OCI-M2 (cell line): ENCODE measurements around the gene SHROOM3.

Experiments
- DNase-seq: peaks from one replicate; lab custom pipeline; 2025; ENCODE audit not compliant: unreplicated experiment; lab: John Stamatoyannopoulos, UW

Gene SHROOM3

DNA sequence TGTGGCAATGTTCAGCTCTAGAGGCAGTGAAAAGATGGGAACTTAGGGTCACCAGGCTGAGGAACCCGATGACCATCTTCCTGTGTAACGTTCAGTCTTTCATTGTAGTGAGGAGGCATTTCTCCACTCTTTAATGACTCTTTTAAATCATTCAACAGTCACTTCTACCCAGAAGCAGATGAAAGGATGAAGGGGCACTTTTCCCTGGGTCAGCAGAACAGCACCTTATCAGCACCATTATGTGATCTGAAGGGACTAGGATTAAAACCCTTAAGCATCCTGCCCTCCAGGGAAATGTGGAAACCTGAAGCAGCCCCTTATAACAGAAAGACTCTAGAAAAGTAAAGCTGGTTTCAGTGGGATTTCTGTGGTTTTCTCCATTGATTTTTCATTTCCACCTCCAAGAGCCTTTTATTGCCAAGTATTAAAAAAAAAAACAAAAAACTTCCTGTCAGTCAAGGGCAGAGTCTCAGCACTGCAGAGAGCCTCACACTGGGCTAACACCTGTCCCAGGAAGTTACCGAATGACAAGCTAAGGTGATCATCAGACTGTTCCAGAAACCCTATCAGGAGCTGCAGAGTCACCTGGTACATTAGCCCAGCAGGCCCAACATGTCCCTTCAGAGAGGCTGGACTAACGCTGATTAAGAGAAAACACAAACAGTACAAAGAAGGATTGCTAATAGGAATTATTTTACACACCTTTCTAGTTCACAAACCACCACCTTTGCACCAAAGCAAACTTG, 185.9 kb downstream of the SHROOM3 start:
- no peak for DNase-seq

DNA sequence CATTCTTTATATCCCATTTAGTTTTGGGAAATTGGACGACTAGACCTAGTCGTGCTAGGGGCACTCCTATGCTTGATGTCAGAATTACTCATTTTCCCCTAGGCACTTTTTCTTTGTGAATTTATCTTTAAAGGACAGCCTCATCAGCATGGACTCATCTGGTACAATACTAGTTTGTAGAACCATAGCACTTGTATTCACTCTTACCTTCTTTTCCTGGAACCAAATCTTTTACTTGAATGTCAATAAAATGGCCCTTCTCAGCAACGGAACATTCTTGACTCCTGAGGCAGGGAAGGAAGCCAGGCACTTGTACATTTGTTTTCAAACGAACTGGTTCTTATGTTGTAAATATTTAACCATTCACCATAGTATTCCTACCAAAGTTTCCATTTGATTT, 187.1 kb downstream of the SHROOM3 start:
- no peak for DNase-seq

DNA sequence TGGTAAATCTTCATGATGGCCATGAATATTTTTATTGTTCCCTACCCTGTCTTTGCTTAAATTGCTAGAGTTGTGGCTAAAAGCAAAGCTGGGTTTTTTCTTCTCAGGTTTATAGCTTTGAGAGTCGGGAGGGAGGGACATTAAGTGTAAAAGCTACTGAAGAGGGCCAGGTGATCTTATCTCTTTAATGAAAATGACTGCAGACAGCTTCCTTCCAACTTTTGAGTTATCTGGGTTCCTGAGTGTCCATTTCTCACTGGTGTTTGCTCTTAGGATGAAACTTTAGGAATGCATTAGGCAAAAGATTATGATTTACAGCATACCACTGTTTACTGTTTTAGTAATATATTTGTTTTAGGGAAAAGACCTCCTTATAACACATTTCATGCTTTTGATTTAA, 187.7 kb downstream of the SHROOM3 start:
- DNase-seq: no peak

DNA sequence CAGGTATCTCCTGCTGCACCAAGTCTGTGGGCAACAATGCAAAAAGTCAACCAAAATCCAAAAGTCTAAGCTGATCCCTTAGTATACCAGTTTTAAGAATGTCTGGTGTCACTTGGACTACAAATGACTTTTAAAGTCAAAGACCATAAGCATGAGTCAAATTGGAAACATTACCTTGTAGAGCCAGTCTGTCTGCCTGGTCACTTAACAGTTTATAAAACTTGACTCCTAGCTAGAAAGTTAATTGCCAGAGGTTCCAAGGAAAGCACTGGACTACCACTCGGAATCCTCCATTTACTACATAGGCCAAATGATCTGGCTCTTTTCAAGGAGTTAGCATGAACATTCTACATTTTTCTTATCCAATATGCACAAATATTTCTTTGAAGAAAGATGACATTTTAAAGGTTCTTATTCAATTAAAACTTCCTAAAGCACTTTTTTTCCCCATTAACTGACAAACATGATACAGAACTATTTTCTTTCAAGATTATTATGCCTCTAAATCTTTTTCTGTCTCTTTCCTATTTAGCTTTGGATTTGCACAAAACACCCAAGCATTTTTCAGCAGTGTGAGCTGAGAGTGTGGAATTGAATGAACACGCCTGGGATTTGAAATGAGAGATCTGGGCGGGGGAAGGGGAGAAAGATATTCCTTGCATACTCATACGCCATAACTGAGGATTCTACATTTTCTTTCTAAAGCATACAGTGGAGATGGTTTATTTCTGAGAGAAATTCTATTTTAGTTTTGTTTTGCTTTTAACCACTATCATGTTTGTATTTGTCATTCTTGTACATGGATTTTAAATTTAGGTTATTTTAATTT, 188.4 kb downstream of the SHROOM3 start:
- DNase-seq: no peak

DNA sequence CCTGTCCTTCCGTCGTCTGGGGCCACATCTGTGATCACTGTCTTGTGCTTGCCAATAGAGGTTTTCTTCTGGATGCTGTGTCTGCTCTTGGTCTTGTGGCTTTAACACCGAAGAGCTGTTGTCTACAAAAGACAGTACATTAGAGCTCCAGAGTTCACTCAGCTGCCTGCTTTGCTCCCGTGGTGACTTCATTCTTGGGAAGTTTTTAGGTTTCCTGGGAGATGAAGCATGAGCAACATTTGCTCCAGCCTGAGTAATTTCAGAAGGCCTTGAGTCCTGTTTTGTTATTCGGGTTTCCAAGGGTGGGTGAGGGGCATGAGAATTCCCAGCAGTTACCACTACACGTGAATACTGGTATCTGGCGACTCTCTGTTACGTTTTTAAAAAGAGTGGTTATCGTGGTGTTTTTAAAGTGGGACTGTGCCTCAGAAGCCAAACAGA, 189.2 kb downstream of the SHROOM3 start:
- DNase-seq: no peak

DNA sequence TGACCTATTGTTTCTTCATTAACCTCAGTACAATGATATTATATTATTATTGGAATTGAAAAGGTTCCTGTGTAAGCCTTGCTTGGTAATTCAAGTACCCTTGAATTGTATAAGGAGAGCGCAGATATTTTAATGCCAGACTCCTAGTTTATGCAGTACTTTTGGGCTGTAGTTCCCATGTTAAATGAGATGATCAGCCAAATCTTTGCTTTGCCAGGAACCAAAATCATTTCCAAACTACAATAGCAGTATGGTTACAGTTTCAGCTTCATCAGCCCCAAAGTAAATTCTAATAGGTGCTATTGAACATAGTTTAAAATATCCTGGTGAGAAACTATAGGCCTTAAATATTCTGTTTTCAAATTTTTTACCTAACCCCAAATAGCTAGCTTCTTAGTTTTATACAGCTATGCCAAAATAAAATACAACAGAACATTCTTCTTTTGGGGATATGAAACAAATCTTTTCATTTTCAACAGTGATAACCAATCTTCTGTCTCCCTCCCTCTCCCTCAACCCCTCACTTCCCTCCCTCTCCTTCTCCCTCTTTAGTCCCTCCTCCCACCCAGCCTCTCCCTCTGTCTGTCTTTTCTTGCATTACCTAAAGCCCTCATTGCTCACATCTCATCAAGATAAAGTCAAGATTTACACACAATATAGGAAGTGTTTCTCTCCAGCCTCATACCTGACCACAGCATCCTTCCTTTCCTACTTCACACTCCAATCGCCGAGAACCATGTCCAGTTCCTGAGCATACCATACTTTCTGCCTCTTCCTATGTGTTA, 190.1 kb downstream of the SHROOM3 start:
- no peak for DNase-seq

DNA sequence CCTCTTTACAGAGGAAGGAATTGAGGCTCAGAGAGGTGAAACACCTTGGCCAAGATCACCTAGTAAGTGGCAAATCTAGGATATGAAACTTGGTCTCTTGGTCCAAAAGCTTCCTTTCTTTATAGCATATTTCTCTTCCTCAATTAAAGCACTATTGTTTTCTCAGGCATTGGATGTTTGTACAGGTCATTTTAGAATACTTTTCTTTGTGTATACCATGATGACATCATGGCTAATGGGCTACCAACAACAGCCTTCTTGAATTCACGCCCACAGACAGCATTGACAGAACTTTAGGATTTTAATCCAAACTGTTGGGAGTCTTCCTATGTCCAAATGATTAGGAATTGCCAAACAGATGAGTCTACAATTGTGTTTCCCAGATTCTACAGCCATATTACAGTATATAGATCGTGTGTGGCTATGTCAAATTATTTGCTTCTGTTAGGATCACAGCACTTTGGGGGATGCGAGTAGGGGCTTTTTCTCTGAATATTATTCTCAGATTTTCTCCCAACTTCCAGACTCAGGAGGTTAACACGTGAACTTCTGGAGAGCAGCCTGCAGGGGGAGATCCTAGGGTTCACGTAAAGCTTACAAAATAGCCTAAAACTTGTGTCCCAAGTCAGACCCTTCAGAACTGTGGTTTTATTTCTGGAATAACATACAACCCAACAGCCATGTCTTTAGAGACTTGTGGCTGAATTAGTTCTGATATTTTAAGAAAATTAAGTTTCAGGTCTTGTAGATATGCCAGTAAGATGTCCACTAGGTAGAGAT, 191.8 kb downstream of the SHROOM3 start:
- DNase-seq: no peak

DNA sequence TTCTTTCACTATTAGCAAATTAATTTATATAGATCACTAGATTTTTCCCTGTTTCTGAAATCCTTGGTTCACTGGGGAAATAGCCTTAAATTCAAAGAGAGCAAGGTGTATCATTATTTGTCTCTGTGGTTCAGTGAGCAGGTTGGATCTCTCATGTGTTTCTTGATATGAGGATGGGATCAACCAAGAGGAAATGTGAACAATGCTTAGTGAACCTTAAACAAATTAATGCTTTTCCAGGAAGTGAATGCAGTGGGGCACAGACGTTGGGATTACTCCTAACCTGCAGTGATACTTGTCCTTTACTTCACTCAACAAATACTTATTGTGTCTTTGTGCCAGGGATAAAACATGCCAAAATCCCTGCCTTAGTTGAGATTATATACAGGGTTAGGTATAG, 193.2 kb downstream of the SHROOM3 start:
- DNase-seq: no peak

DNA sequence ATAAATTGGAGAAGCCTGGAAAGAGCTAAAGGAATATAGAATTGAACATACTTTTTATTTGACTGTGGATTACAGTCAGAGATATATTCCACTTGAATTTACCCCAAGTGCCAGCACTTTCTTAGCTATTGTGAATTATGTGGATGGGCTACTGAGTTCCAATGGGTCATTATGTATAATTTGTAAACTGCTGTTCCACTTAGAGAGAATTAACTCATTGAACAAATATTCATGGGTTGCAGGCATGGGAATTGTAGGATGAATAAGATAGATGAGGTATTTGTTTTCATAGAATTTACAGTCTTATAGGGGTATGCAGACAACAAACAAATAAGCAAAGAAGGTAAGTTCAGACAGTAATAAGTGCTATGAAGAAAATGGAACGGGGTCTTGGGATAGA, 195.7 kb downstream of the SHROOM3 start:
- no peak for DNase-seq

DNA sequence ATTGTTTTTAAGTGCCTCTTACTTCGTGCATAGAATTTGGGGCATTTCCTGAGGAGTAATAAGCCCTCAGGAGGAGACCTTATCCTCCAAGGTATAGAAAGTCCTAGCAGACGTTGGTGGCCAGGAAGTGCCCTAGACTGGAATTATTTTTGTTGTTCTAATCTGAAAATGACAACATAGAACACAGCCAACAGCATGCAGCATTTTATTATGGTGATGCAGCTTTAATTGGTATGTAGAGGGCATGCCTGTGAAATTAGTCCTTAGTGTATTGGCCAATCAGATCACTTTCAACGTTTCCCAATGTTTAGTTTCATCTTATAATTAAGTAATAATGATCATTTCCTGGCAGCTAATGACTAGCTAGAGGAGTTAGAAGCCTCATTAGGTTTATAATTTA, 199.2 kb downstream of the SHROOM3 start:
- no peak for DNase-seq

DNA sequence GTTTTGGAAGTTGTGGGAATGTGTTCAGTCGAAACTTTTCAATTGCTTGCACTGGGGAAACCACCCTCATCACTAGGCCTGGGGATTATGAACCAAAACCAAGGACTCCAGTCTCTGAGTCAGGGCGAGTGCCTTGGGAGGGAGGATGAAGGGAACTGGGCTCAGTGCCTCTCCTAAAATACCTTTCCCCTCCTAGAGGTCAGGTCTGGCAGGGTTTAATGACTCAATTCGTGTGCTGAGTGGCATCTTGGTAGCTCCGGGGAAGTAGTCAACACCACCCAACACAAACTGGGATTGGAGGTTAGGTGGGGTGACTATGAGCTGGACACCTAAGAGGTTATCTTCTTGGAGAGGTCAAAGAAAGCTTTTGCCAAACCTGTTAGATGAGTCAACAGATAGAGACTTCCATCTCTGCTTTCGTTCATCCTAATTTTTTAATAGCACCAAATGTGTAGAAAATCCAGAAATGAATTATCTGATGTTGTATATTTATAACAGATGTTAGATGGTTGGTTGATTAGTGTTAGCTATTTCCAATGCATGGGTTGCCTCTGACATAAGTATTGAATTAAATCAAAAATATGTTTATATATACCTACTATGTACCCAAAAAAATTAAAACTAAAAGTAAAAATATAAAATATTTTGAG, 202.8 kb downstream of the SHROOM3 start:
- DNase-seq: no peak

DNA sequence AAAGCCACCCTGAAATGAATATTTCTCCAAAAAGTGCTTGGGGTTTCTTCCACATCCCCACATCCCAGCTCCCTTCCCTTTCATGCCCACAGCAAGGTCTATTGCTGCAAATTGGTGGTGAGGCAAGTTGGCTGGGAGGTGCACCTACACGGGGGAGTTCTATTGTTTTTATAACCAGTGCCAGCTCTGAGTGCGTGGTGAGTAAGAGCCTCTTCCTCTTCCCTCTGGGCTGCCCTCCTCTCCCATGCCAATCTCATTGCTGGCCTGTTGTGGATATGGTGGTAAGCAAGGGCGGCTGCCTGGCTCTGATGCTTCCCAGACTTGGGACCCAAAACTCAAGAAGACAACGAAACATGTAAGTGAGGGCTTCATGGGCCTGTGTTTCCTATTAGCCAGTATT, 204.3 kb downstream of the SHROOM3 start:
- no peak for DNase-seq

DNA sequence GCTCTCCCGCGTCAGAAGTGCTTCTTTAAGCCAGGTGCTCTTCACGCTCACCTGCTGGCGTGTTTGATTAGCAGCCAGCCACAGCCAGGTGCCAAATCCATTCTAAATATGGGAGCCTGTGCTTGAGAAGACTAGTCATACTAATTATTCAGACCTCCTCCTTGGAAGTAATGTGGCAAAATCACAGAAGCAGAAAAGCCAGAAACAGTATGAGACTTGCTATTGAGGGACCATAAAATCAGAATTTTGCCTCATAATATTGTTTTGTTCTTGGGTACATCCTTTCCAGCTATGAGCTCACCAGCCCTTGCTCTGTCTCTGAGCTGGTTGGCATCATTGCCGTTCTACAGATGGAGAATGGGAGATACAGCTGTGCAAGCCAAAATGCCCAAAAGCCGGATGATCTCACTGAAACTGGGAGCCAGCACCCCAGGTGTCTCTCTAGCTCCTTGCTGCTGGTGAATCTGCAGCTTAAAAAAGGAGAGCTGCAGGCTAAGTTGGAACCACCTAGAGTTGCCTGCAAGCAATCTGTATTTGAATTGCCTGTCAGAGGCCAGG, 205.4 kb downstream of the SHROOM3 start:
- DNase-seq: no peak

DNA sequence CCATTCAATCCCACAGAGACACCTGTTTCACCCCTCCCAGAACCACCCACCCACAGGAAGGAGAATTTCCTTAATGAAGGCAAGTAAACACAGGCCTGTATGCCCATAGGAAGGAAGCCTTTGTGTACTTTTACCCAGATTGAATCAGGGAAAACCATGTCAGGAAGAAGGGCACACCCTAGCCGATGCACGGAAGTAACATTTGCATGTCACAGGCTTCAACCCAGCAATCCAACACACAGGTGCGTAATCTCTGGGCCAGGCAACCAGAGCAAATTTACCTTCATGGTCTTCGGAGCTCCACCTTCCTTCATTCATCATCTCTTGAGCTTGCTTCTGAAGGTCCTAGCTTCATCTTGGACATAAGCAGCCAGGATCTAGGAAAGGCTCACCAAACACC, 206.3 kb downstream of the SHROOM3 start:
- no peak for DNase-seq

DNA sequence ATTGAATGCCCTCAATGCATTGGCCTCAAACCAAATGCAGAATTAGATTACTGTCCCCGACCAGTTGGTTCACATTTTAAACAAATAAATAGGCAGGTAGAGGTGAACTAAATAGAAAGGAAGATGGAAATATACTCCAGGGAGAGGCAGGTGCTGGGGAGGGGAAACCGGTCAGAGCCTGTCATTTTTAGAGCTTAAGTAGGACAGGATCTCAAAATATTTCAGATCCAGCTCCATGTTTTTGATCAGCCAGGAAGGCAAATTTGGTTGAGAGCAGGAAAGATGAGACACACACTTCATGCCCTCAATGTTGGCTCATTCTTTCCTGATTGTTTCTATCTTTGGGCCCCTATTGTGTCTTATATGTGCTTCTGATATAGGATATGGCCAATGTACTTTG, 206.7 kb downstream of the SHROOM3 start:
- DNase-seq: no peak

DNA sequence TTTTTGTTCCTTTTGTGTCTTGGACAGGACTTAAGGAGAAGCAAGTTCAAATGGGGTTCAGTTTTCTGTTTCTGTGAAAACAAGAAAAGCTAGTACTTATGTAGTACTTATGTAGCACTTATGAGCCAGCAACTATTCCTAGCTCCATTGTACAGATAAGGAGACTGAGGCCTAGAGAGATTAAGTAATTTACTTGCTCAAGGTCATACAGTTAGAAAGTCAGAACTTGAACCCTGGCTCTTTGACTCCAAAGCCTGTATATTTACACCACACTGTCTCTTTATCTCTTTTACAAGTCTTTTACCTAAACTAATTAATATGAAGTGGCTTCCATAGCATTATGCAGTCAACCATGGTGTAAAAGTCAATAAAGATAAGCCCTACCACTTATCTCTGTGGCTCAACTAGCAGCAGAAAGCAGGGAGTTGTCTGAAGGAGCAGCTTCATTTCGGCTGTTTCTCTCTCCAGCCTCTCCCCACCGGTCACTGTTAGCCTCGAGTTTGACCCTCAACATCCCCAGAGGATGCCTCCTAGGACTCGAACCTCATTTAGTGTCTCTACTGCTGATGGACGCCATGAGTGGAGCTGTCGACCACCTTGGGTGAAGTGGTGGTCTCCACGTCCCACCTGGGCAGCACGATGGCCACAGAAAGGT, 209.9 kb downstream of the SHROOM3 start:
- no peak for DNase-seq

DNA sequence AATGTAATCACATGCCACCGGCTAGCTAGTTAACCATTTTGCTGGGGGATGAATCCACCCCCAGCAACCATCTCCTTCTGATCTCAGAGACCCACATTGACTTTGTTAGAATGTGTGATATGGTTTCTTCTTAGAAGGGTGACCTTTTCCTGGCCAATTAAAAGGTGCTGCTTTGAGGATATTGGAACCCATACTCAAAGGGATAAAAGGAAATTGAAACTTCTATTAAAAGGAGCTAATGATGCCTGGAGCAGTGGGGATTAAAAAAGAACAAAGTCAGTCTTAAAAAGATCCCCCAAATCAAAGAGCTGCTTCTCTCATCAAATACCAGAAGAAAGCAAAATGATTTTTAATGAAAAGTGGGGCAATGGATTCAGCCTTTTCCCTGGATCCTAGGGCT, 214.1 kb downstream of the SHROOM3 start:
- DNase-seq: no peak

DNA sequence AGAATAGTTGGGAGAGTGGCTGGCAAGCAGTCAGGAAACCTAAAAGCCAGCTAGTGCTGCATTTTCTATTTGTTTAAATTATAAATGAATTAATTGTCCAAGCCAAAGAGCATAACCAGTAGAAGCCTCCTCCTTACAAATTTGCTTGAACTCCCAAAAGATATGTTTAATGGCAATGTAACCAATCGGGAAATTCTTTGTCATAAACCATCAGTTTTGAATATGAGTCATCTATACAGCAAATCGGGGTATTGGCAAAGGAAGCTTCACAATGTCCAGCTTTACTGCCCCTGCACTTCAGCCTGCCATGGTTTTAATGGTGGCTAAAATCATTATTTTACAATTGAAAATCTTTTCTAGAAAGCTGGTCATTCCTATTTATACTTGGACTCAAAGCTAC, 216.6 kb downstream of the SHROOM3 start:
- no peak for DNase-seq

DNA sequence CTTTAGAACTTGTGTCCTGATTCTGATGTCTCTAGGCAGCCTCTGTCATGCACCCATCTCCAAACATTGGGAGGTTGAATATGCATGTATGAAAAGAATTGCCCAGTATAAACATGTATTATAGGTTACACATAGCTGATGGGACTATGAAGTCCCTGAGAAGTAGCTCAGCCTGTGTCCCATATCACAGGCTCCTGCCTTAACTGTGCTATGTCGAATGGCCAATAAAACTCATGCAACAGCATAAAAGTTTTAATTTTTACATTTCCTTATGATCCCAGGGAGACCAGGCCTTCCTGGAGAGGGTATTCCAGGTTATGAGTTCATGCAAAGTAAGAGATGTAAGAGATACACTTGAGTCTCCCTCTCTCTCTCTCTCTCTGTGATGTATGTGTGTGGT, 217.4 kb downstream of the SHROOM3 start:
- DNase-seq: no peak

DNA sequence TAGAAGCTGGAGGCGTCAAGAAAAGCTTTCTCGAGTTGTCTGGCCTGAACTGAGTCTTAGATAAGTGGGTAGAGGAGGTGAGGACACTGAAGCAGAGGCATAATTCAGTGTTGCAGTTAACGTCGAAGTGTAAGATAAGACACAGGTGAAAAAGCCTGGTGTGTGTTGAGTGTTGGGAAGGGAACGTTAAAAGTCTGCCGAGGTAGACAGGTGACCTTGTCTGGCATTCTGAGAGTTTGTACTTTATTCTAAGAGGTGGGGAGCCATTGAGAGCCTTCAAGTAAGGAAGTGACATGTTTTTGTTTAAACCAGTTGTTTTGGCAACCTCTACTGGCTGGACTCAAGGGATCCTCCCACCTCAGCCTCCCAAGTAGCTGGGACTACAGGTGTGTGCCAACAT, 219.1 kb downstream of the SHROOM3 start:
- DNase-seq: no peak
